ENCODE measurements around the gene SCARF2. TPM values are rescaled to one million over a fixed set of nuclear protein-coding genes. Genes with fewer than 3 reads are reported as not detected.

Gene SCARF2
- total and polyA plus RNA-seq, 2 of the 8 experiments (the other 6 are each of a cell fraction or from before 2014, with no cell fraction given), result 4.2 to 9.8 TPM

- WGBS, 2 experiments (ENCODE audit: extremely low coverage in 1 of 2, insufficient coverage in 1 of 2, insufficient read length in 1 of 2, insufficient replicate concordance in 2 of 2, low coverage in 1 of 2, low lambda C conversion rate in 2 of 2, missing lambda C conversion rate in 1 of 2), result 89% methylated on average over 5 of the region's 5 CpGs; no CpG with 5 or more reads in 1 of the 2 experiments
- Histone ChIP-seq H4K91ac (replicated peaks; ENCODE audit: insufficient read length, low read length) (no peak overlapping the region), H3K79me1 (ENCODE audit: low read depth, low read length) (peaks cover 2% of the 10 kb centered on the region; the same call in 1 of the 2 replicates), H3K4me3 (ENCODE audit: extremely low read depth in 1 of 4, insufficient read depth in 2 of 4, low read depth in 3 of 4, low read length in 4 of 4) (no peak overlapping the region), H3K79me2 (ENCODE audit: control insufficient read depth in 1 of 2, insufficient read depth in 2 of 2, low read length in 2 of 2) (no peaks in the 10 kb centered on the region), H3K4me2 (ENCODE audit: insufficient read depth in 1 of 2, low read depth in 2 of 2, low read length in 2 of 2) (no peak overlapping the region), H4K5ac (ENCODE audit: insufficient read length, low read depth, low read length) (no peak overlapping the region), H3K4ac (replicated peaks; ENCODE audit: insufficient read length, low read depth, low read length) (no peak overlapping the region), H3K18ac (ENCODE audit: extremely low read depth, low read length) (no peak overlapping the region), H3K56ac (replicated peaks; ENCODE audit: insufficient read length, low read depth, low read length) (no peak overlapping the region), H3K4me1 (replicated peaks in 1 of 4; ENCODE audit: control insufficient read depth in 3 of 4, insufficient read depth in 4 of 4, low read length in 3 of 4) (peaks cover 0 to 15% (median 6%) of the 10 kb centered on the region in 4 experiments; a peak in 5 of 7 replicates), H2AK5ac (ENCODE audit: low read depth, low read length) (no peak overlapping the region), H2BK12ac (ENCODE audit: low read depth, low read length) (no peak overlapping the region), H2BK5ac (ENCODE audit: low read depth, low read length) (no peak overlapping the region), H3K36me3 (ENCODE audit: control insufficient read depth in 2 of 4, insufficient read depth in 4 of 4, low read length in 3 of 4) (peaks cover 0 to 3% (median 0%) of the 10 kb centered on the region in 4 experiments; a peak in 1 of 8 replicates), H2BK15ac (ENCODE audit: low read length) (no peak overlapping the region), H3K9ac (replicated peaks in 1 of 4; ENCODE audit: extremely low read depth in 1 of 4, low read depth in 3 of 4, low read length in 3 of 4) (no peak overlapping the region), H3K14ac (ENCODE audit: insufficient read length) (no peak overlapping the region), H3K23ac (ENCODE audit: insufficient read length) (no peak overlapping the region), H2BK120ac (replicated peaks; ENCODE audit: low read depth, low read length) (no peak overlapping the region), H4K20me1 (replicated peaks in 1 of 2; ENCODE audit: control insufficient read depth in 1 of 2, insufficient read depth in 2 of 2, low read length in 2 of 2) (peaks cover 9 to 12% of the 10 kb centered on the region in 2 experiments), H2BK20ac (ENCODE audit: low read length) (no peak overlapping the region), H3K9me3 (ENCODE audit: insufficient read depth in 2 of 2, low read depth in 1 of 2, low read length in 1 of 2) (no peaks in the 10 kb centered on the region), H4K8ac (ENCODE audit: extremely low read depth, insufficient read depth, low read length) (no peak overlapping the region), H3K27me3 (replicated peaks in 1 of 4; ENCODE audit: control insufficient read depth in 3 of 4, extremely low read depth in 1 of 4, insufficient read depth in 3 of 4, low read length in 3 of 4) (peaks cover 18 to 42% (median 38%) of the 10 kb centered on the region in 4 experiments), H3K23me2 (ENCODE audit: low read depth, low read length) (peaks cover 17% of the 10 kb centered on the region; the same call in 1 of the 2 replicates), H3K27ac (ENCODE audit: low read depth, low read length) (no peak overlapping the region), H2AFZ (ENCODE audit: low read length) (no peak overlapping the region)
- CTCF ChIA-PET (ENCODE audit: partially characterized antibody), result interaction anchor here (1.9 to 4.2 kb wide), 3 partner anchors 10 to 15 kb away, joined by 5 to 47 read pairs (median 7); no protein-coding TSS in a partner anchor
- FAIRE-seq (no peak), DNase-seq (ENCODE audit: low read depth in 1 of 2, low spot score in 2 of 2) (no peak)
- POLR2A ChIA-PET (ENCODE audit: partially characterized antibody), result interaction anchor here (1.1 kb wide), 1 partner anchor 27 kb away, joined by 3 read pairs; no protein-coding TSS in a partner anchor
- TF ChIP-seq ATF3 (IDR thresholded peaks at IDR 0.05; ENCODE audit: insufficient read depth, low read depth, low read length) (no peak), ASH2L (IDR thresholded peaks at IDR 0.05; ENCODE audit: low read length) (no peak), MAX (IDR thresholded peaks at IDR 0.05) (no peak), TEAD4 (IDR thresholded peaks at IDR 0.05; ENCODE audit: low read depth, low read length) (no peak), E2F6 (IDR thresholded peaks at IDR 0.05) (no peak), SRF (IDR thresholded peaks at IDR 0.05; ENCODE audit: low read depth, low read length) (no peak), CTBP2 (IDR thresholded peaks at IDR 0.05; ENCODE audit: borderline replicate concordance, insufficient read depth, insufficient read length, low read length) (no peak), SUZ12 (IDR thresholded peaks at IDR 0.05; ENCODE audit: low read length) (no peak), POLR2AphosphoS5 (IDR thresholded peaks at IDR 0.05; ENCODE audit: low read depth, low read length) (no peak), SP4 (IDR thresholded peaks at IDR 0.05; ENCODE audit: low read length) (no peak)
Observed at GRCh38 chr22:20439928-20440575, 2.4 kb upstream of the SCARF2 start.
